Smooth muscle cell (in vitro differentiated cells): ENCODE data around the gene HORMAD2. TPM values are rescaled to one million over a fixed set of nuclear protein-coding genes. Genes with fewer than 3 reads are reported as not detected.
A peak's percentile ranks its signal among the peaks of the same experiment; 100 is the strongest.

Experiments used
- DNase-seq: peaks from one replicate; lab custom pipeline; 2025; ENCODE audit not compliant: unreplicated experiment; lab: John Stamatoyannopoulos, UW
- H2AFZ ChIP-seq: fragments of 200-600 bp; sonication (generic); 2 replicates; pipeline ENCODE4 v1.6.0; 2016; ENCODE audit warnings: antibody characterized with exemption, low read depth, mild to moderate bottlenecking
- H3F3A ChIP-seq: fragments of 200-600 bp; sonication (generic); 2 replicates; pipeline ENCODE4 v1.6.0; 2017; ENCODE audit warnings: antibody characterized with exemption, low read depth
- H3K27ac ChIP-seq: fragments of 200-600 bp; sonication (generic); 2 replicates; pipeline ENCODE4 v1.5.1; 2016; ENCODE audit warnings: low read depth, mild to moderate bottlenecking
- H3K27me3 ChIP-seq: fragments of 200-600 bp; sonication (generic); 2 replicates; pipeline ENCODE4 v1.6.1; 2016; ENCODE audit warnings: low read depth, mild to moderate bottlenecking
- H3K36me3 ChIP-seq: fragments of 200-600 bp; sonication (generic); 2 replicates; pipeline ENCODE4 v1.5.1; 2016; ENCODE audit warnings: low read depth
- H3K4me1 ChIP-seq: fragments of 200-600 bp; sonication (generic); 2 replicates; pipeline ENCODE4 v1.5.1; 2016; ENCODE audit warnings: low read depth
- H3K4me2 ChIP-seq: fragments of 200-600 bp; sonication (generic); 2 replicates; pipeline ENCODE4 v1.6.0; 2016; ENCODE audit warnings: mild to moderate bottlenecking
- H3K4me3 ChIP-seq: fragments of 200-600 bp; sonication (generic); 2 replicates; pipeline ENCODE4 v1.5.1; 2016; ENCODE audit warnings: mild to moderate bottlenecking
- H3K79me2 ChIP-seq: fragments of 200-600 bp; sonication (generic); 2 replicates; pipeline ENCODE4 v1.6.0; 2016; ENCODE audit warnings: low read depth, mild to moderate bottlenecking
- H3K9ac ChIP-seq: fragments of 200-600 bp; sonication (generic); 2 replicates; pipeline ENCODE4 v1.6.0; 2016; ENCODE audit warnings: low read depth
- H3K9me3 ChIP-seq: fragments of 200-600 bp; sonication (generic); replicated peaks from 2 replicates; pipeline ENCODE4 v1.5.1; 2016; ENCODE audit warnings: low read depth
- H4K20me1 ChIP-seq: fragments of 200-600 bp; sonication (generic); 2 replicates; pipeline ENCODE4 v1.6.0; 2016; ENCODE audit warnings: low read depth
- WGBS: methylation state at CpG from one replicate; pipeline ENCODE4 v1.1.7; 2016; ENCODE audit warnings: low lambda C conversion rate; 5-methylcytosine and 5-hydroxymethylcytosine counted together
- polyA plus RNA-seq: library from polyadenylated mRNA; unstranded; fragments of >200 nt; fragmentation: Nextera tagmentation; extraction: Ambion mirVana; gene quantifications from 2 replicates; pipeline ENCODE4 v1.2.1, GENCODE V29; 2016
- total RNA-seq: library from RNA; depleted of rRNA; stranded (reverse); fragments of >200 nt; gene quantifications from 2 replicates; pipeline ENCODE4 v1.2.3, GENCODE V29; 2014
- TF ChIP-seq, protein P1 (sequence below): fragments of 200-600 bp; sonication (generic); IDR thresholded peaks from 2 replicates; pipeline ENCODE4 v1.5.1; 2017; ENCODE audit warnings: borderline replicate concordance, mild to moderate bottlenecking, antibody characterized with exemption; ENCODE audit not compliant: insufficient read depth, poor library complexity, severe bottlenecking

The HORMAD2 gene
- total and polyA plus RNA-seq, 2 experiments from 2014 or later: 1.4 TPM; not detected in 1

- no peak overlapping the region for H2AFZ ChIP-seq
- peaks cover 26% of the 10 kb centered on the region for H3K4me1 ChIP-seq
- WGBS: 28% methylated on average over 25 of the region's 25 CpGs
- H3K4me2 ChIP-seq: peak overlapping the region; percentile 59
- no peaks in the 10 kb centered on the region for H3K36me3 ChIP-seq
- H3K9ac ChIP-seq: peak overlapping the region; percentile 95
- TF ChIP-seq, protein P1, sequence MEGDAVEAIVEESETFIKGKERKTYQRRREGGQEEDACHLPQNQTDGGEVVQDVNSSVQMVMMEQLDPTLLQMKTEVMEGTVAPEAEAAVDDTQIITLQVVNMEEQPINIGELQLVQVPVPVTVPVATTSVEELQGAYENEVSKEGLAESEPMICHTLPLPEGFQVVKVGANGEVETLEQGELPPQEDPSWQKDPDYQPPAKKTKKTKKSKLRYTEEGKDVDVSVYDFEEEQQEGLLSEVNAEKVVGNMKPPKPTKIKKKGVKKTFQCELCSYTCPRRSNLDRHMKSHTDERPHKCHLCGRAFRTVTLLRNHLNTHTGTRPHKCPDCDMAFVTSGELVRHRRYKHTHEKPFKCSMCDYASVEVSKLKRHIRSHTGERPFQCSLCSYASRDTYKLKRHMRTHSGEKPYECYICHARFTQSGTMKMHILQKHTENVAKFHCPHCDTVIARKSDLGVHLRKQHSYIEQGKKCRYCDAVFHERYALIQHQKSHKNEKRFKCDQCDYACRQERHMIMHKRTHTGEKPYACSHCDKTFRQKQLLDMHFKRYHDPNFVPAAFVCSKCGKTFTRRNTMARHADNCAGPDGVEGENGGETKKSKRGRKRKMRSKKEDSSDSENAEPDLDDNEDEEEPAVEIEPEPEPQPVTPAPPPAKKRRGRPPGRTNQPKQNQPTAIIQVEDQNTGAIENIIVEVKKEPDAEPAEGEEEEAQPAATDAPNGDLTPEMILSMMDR: no peak
- H3K4me3 ChIP-seq: no peak overlapping the region
- H3F3A ChIP-seq: peaks cover 51% of the 10 kb centered on the region
- H3K9me3 ChIP-seq: no peaks in the 10 kb centered on the region
- peak overlapping the region; percentile 99 for H3K27ac ChIP-seq
- DNase-seq: peak; percentile 65
- H3K27me3 ChIP-seq: no peaks in the 10 kb centered on the region
- H3K79me2 ChIP-seq: no peaks in the 10 kb centered on the region
- H4K20me1 ChIP-seq: no peaks in the 10 kb centered on the region
These were observed 125.2 kb downstream of the HORMAD2 start for GRCh38 chr22:30205281-30206115.

DNA sequence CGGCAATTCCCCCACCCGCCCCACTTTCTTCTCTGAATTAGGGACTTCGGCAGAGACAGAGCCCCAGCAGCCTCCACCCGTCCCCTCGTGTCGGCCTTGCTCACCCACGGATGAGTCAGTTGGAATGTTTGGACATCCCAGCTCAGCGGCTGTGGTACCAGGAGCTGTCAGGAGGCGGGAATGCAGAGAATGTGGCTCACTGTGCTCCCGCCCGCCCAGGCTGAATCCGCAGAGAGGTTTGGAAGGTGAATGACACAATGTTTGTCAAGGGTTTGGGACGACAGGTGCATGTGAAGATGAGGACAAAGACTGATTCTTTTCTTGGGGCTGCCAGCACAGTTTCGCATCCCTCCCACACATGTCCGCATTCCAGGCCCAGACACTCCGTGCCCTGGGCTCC, 126.7 kb downstream of the HORMAD2 start:
- no peaks in the 10 kb centered on the region for H4K20me1 ChIP-seq
- no peak overlapping the region for H3K4me3 ChIP-seq
- peaks cover 26% of the 10 kb centered on the region for H3K4me1 ChIP-seq
- TF ChIP-seq, protein P1: no peak
- 8% methylated on average over 16 of the region's 16 CpGs for WGBS
- H3K27me3 ChIP-seq: no peaks in the 10 kb centered on the region
- H3K27ac ChIP-seq: peak overlapping the region; percentile 99
- H2AFZ ChIP-seq: no peak overlapping the region
- no peaks in the 10 kb centered on the region for H3K36me3 ChIP-seq
- peak; percentile 52 for DNase-seq
- no peaks in the 10 kb centered on the region for H3K9me3 ChIP-seq
- H3K79me2 ChIP-seq: no peaks in the 10 kb centered on the region
- H3K9ac ChIP-seq: peak overlapping the region; percentile 95
- peak overlapping the region; percentile 59 for H3K4me2 ChIP-seq
- H3F3A ChIP-seq: peaks cover 64% of the 10 kb centered on the region

- H3F3A ChIP-seq: peaks cover 60% of the 10 kb centered on the region
- H3K36me3 ChIP-seq: no peaks in the 10 kb centered on the region
- no peaks in the 10 kb centered on the region for H3K9me3 ChIP-seq
- H4K20me1 ChIP-seq: no peaks in the 10 kb centered on the region
- no peak overlapping the region for H2AFZ ChIP-seq
- H3K27ac ChIP-seq: peak overlapping the region; percentile 99
- peak overlapping the region; percentile 43 for H3K4me2 ChIP-seq
- 36% methylated on average over 26 of the region's 26 CpGs for WGBS
- H3K27me3 ChIP-seq: no peaks in the 10 kb centered on the region
- H3K9ac ChIP-seq: peak overlapping the region; percentile 88
- H3K4me3 ChIP-seq: no peak overlapping the region
- no peaks in the 10 kb centered on the region for H3K79me2 ChIP-seq
- TF ChIP-seq, protein P1: no peak
- peaks cover 19% of the 10 kb centered on the region for H3K4me1 ChIP-seq
- DNase-seq: peak; percentile 61
These were observed 128.7 kb downstream of the HORMAD2 start for GRCh38 chr22:30208631-30209603.
